DMS79 treated with DMSO at 0.1 percent for 48 hours (cell line): ENCODE data around the gene NUBPL.
"Not testable (repeated sequence)": the region's sequence is repeated elsewhere in the genome, so short reads cannot be mapped to it uniquely, and the experiment has no call there.

ENCODE experiments used
- DNase-seq: peaks from one replicate; lab custom pipeline; 2025; lab: John Stamatoyannopoulos, UW

Gene NUBPL

DNA sequence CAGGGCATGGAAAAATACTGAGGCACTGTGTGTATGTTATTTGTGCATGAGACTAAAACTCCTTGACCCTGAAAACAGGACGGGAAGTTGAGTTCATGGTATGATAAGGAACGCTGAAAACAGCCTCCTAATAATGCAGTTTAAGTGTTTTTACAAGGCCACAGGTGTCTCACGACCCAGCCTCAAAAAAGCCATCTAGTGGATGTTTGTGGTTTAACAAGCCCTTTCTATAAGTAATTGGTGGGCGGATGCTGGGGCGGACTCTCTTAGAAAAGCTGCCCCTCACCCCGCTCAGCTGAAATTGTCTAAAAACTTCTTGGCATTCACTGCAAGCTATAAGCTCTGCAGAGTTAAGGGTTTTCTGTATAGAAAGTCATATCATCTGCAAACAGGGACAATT, 184.5 kb downstream of the NUBPL start:
- no peak for DNase-seq

DNA sequence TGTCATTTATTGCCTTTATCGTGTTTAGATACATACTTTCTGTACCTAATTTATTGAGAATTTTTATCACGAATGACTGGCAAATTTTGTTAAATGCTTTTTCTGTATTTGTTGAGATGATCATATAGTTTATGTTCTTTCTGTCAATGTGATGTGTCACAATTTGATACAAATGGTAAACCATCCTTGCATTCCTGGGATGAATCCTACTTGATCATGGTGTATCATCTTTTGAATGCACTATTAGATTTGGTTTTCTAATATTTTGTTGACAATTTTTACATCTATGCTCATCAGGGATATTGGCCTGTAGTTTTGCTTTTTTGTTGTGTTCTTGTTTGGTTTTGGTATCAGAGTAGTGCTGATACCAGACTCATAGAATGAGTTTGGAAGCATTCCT, 185.1 kb downstream of the NUBPL start:
- no peak for DNase-seq

DNA sequence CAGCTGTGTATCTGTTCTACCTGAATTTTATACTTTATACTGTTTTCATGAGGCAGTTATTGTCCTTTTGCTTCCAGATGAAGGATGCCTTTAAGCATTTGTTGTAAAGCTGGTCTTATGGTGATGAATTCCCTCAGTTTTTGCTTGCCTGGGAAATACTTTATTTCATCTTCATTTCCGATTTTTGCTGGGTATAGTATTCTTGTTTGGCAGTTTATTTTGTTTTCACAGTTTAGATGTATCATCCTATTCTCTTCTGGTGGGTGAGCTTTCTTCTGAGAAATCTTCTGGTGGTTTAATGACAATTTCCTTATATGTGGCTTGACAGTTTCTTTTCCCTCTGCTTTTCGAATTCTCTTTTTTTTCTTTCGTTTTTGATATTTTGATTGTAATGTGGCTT, 188.1 kb downstream of the NUBPL start:
- DNase-seq, result no peak

DNA sequence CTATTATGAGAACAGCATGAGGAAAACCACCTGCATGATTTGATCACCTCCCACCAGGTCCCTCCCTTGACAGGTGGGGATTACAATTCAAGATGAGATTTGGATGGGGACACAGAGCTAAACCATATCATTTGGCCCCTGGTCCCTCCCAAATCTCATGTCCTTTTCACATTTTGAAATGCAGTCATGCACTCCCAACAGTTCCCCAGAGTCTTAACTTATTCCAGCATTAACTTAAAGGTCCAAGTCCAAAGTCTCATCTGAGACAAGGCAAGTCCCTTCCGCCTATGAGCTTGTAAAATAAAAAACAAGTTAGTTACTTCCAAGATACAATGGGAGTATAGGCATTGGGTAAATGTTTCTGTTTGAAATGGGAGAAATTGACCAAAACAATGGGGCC, 189.8 kb downstream of the NUBPL start:
- DNase-seq, result not testable (repeated sequence)

DNA sequence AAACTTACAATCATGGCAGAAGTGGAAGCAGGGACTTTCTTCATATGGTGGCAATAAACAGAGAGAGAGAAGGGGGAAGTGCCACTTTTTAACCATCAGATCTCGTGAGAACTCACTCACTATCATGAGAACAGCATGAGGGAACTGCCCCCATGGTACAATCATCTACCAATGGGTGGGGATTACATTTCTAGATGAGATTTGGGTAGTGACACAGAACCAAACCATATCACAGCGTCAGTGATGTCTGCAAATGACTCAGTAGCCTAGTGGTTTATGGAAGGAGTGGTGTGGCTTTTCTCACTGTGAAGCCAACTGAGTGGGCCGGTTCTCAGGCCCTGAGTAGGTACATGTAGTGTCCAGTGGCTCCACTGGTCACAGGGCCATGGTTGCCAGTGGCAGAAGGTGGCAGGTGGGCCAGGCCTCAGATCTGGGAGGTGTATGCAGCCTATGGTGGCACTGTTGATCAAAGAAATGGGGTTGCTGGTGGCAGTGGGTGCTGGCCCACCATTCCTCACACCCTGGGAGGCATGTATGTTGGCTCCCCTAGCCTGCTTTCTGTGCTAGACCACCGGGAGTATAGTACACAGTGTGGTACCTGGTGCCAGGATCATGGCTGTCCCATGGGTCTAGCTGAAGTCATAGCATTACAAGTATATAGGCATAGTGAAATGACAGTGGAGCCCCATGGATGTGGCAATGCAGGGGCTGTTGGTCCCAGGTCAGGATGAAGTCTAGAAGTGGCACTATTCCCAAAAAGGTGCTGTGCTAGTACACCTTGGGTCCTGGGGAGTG, 191.9 kb downstream of the NUBPL start:
- no peak for DNase-seq

DNA sequence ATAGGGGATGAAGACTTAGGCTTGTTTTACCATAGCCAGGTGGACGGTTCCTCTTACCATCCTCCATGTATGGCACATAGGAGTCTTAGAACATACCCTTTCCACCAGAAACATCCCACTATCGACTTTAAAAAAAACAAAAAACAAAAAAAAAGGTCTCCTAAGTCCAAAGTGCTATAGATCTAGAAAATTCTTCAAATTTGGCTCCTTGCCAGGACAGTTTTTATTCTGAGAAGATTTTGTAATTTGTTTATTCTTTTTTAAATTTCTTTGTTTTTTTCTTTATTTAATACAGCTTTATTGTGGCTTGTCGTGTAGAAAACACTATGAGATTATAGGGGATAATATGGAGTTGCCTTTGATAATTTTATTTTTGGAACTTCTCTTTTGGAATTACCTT, 197.7 kb downstream of the NUBPL start:
- DNase-seq, result no peak

DNA sequence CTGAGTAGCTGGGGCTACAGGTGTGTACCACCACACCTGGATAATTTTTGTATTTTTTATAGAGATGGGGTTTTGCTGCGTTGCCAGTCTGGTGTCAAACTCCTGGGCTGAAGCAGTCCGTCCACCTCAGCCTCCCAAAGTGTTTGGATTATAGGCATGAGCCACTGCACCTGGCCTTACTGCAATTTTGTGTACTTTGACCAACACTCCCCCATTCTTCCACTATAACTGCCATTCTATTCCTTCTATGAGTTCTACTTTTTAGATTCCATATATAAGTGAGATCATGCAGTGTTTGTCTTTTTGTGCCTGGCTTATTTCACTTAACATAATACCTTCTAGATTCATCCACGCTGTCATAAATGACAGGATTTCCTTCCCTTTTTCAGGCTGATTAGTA, 199.1 kb downstream of the NUBPL start:
- no peak for DNase-seq

DNA sequence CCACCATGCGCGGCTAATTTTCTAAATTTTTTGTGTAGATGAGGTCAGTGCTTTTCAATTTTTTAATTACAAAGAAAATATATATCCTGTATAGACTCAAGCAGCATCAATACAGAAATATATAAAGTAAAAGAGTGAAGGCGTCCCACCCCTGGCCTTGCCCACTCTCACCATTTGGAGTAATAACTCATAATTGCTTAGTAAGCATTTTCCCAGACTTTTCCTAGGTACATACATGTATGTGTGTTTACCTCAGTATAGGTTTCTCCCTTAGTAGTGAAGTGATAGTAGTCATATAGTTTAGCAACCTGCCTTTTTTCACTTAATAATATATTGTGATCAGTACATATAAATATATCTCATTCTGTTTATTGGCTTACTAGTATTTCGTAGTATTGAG, 200.1 kb downstream of the NUBPL start:
- DNase-seq, result no peak

DNA sequence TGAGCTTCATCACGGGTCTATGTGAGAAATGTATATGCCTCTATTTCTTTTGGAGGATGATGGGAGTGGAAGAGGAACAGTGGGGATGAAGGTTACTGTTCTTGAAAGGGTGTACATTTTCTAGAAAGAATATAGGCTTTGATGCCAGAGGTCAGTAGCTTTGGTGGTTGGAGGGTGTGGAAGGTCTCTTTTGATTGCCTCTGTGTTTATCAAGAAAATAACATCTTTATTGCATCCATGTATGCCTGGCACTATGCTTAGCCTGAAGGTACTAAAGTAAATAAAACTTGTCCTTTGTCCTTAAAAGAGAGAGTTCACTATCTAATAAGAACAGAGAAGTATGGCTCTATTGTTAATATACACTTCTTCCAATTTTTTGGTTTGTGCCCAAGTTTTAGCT, 201.8 kb downstream of the NUBPL start:
- no peak for DNase-seq

DNA sequence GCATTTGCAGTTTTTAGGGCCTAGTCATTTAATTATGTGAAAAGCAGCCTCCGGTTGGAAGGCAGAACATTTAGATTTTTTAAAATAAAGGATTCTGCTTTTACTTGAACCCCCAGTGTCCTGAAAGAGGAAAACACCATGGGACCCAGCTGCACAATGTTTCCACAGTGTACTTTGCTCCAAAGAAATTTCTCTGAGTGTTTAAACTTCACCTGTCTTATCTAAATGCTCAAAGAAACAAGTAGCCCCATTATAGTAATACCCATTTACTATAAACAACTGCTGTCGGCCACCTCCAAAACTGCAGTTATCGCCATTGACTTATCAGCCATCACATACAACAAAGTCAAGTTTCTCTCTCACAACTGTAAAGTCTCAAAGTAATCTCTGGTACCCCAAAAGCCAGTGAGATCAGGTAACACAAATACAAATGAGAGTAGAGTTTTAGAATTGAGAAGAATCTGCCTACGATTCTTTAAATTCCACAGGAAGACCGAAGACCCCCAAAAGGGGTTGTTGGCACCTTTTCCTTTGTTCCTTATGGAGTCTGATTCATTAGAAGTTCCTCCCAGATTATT, 205.2 kb downstream of the NUBPL start:
- DNase-seq, result no peak

DNA sequence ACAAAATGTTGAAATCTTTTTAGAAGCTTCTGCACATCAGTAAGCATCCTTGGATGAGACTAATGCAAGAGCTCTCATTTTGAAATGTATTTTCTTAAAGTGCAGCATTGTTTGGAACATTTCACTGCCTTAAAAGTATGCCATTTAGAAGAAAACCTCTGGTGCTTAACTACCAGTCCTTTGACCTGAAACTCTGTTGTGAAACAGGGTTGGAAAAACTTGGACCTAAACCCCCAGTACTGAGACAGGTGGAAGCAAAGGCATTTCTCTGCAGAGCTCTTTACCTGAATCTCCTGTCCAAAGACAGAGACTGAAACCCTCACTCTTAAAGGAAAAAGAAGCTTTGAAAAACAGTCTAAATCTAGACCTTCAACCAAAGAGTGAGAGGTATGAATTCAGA, 207.2 kb downstream of the NUBPL start:
- DNase-seq, result no peak

DNA sequence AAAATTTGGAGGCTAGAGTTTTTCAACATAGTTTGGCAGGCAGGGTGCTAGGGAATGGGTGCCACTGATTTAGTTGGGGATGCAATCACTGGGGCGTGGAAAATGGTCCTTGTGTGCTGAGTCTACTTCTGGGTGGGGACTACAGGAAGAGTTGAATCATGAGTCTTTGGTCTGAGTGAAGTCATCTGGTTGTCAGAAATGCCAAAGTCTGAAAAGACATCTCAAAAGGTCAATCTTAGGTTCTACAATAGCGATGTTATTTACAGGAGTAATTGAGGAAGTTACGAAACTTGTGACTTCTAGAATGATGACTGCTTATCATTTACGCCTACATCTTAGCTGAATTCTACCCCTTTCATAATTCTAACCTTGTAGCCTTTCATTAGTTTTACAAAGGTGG, 209.1 kb downstream of the NUBPL start:
- no peak for DNase-seq

DNA sequence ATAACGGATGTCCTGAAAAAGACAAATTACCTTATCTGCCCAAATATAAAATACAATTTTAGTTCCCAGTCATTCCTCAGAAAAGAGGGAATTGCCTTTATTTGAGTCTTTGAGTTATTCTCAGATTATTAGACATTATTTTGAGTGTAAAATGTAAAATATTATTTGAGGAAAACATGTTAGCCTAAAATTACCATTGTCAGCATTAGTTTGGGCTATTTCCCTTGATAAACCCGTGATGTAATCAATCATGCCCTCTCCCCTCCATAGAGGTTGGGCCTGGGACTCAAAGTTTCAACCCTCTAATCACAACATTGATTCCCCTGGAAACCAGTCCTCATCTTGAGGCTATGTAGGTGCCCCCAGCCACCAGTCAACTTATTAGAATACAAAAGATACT, 213.4 kb downstream of the NUBPL start:
- no peak for DNase-seq

DNA sequence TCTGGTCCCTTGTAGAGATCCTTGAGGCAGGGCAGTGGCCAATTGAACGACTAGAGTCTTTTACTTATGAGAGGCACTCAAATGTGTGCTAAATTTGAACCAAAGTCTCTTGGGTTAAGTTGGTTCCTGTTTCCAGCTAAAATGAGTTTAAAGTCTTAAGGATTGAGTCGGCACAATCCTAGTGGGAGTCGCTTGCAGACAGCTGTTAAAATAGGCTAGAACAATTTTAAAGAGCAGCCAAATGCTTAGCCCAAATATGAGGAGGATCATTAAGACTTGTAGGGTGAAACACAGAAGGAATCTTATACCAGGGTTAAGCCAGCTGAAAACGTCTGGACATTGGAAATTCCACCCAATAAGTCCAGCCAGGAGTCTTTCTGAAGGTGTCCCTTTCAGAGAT, 216.1 kb downstream of the NUBPL start:
- DNase-seq, result no peak

DNA sequence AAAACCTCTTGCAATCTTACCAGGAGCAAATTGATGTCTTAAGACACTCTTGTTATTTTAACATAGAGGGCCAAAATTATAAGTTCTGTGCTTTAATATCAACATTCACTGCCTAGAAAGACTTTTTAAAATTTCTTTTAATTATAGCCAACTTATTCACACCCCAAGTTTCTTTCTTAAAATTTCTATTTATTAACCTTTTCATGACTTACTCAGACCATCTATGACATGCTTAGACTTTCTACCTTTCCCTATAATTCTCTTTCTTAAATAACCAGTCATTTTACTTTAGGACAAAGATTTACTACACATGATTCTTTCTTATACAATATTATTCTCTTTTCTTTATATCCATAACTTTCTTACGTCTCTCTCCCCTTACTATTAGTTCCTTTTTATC, 220.4 kb downstream of the NUBPL start:
- DNase-seq, result no peak

DNA sequence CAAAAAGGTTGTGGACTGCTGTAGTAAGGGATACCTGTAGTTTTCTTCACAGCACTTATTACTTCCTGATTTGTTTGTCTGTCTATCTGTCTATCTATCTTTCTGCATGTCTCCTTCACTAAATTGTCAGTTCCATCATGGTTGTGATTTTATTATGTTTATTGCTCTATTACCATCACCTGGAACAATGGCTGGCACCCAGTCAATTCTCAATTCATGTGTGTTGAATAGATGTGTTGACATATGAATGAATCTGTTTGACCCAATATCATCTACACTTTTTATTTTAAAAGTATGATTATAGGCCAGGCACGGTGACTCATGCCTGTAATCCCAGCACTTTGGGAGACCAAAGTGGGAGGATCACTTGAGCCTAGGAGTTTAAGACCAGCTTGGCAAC, 224.4 kb downstream of the NUBPL start:
- DNase-seq, result no peak

DNA sequence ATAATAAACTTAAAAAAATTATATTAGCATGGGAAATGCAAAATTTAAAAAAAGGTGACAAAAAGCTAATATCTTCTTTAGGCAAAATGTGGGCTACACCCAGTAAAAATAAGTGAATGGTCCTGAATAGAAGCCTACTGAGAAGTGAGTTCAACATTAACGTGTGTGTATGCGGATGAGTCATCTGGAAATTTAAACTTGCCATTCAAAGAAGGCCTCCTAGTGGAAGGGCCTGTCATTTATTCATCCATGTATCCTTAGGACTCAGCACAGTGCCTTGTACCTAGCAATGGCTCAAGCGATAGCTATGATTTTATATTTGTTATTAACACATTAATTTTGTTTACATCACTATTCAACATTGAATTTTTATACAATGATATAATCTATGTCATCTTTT, 226.2 kb downstream of the NUBPL start:
- DNase-seq, result no peak

DNA sequence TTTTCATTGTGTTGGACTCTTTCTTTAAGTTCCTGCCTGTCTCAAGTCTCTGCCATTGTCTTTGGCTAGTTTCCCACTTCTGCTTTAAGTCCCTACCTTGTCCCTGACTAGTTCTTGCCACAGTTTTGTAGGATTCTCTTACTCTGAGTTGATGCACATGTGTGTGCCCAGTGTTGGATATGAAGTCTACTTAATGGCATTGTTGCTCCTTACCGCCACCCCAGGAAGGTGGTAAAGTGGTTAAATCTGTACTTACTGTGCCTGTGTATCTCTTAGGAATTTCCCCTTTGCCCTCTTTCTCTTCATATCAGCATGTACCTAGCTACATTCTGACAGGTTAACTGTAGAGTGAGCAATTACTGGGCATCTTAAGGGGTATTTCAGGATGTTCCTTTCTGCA, 227.1 kb downstream of the NUBPL start:
- DNase-seq, result no peak

DNA sequence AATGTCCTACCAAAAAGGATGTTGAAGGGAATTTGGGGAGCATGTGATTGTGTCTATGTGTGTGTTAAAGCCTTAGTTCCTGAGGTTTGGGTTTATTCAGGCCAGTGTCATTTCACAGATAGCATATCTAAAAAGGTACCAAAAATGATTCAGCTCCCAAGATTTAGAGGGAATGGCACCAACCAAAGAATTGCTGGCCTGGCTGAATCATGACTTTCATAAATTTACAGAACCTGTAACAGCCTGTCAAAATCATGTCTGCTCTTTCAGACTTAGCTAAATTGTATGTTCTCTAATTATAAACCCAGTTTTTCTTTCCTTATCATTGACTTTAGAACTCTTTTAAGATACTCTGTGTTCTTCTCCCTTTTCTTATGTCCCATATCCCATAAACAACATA, 231.5 kb downstream of the NUBPL start:
- DNase-seq, result no peak

DNA sequence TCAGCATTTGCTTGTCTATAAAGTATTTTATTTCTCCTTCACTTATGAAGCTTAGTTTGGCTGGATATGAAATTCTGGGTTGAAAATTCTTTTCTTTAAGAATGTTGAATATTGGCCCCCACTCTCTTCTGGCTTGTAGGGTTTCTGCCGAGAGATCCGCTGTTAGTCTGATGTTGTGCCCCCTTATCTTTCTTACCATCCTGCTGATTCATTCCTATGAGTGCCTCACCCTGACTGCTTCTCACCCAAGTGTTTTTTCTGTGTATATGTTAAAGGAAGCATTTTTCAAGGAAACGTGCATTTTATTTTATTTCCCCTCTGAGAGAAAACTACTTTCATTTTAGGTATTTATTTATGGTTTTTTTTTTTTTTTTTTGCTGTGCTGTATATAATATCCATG, 236.7 kb downstream of the NUBPL start:
- DNase-seq, result not testable (repeated sequence)

DNA sequence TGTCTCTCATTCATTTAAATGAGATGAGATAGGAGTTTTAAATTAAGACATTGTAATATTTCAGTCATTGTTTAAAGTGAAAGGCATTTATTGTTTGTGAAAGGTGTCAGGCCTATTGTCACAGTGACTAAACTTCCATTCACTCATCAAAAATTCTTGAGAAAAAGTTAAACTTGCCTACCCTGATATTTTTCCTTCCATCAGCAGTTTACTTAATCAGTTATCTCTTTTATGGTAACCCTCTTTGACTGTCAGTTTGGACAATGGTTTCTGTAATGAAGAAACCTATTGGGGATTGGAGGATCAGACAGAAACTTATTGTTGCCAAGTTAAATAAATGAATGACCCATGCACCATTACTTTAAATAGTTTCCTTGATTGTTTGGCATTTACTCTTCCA, 241.6 kb downstream of the NUBPL start:
- DNase-seq, result no peak

DNA sequence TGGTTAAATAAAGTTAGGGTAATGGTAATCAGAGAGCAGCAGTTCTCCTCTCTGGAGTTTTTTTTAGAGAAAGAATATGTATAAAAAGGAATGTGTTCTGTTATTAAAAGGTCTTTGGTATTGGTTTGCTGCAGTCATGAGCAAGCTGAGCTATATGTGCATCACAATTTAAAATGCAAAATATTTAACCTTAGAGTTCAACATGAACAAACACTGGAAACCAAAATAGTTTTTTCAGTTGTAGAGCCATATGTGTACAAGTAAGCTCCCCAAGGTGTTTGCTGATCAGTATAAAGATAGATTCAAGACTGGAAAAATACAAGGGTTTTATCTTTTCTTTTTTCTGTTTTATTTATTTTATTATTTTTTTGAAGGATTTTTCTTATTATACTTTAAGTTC, 245.0 kb downstream of the NUBPL start:
- DNase-seq, result no peak

DNA sequence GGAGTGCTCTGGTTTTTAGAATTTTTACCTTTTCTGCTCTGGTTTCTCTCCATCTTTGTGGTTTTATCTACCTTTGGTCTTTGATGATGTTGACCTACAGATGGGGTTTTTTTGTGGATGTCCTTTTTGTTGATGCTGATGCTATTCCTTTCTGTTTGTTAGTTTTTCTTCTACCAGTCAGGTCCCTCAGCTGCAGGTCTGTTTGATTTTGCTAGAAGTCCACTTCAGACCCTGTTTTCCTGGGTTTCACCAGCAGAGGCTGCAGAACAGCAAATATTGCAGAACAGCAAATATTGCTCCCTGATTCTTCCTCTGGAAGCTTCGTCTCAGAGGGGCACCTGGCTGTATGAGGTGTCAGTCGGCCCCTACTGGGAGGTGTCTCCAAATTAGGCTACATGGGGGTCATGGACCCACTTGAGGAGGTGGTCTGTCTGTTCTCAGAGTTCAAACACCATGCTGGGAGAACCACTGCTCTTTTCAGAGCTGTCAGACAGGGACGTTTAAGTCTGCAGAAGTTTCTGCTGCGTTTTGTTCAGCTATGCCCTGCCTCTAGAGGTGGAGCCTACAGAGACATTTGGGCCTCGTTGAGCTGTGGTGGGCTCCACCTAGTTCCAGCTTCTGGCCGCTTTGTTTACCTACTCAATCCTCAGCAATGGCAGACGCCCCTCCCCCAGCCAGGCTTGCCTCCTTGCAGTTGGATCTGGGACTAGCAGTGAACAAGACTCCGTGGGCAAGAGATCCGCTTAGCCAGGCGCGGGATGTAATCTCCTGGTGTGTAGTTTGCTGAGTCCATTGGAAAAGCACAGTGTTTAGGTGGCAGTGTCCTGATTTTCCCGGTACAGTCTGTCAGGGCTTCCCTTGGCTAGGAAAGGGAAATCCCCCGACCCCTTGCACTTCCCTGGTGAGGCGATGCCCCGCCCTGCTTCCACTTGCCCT, 250.8 kb downstream of the NUBPL start:
- DNase-seq, result not testable (repeated sequence)
